Nasal cavity respiratory epithelium epithelial cell of viscerocranial mucosa (primary cell): ENCODE data around the gene OR4C6. TPM values are rescaled to one million over a fixed set of nuclear protein-coding genes. Genes with fewer than 3 reads are reported as not detected.

Experiments used
- total RNA-seq: library from RNA; depleted of rRNA; stranded (reverse); fragments of >200 nt; gene quantifications from 2 replicates; pipeline ENCODE4 v1.2.3, GENCODE V29; 2014

Gene OR4C6
- not detected in 2 replicates for total RNA-seq

GRCh38 chr11:55661901-55662300 lies at the start of gene OR4C6:
OR4C6 (plus strand) TSS chr11:55662201; CDS start chr11:55665167, 2,966 bp downstream.

GRCh38 chr11:55634813-55635212 lies 27.2 kb upstream of the OR4C6 start, which contains the start of gene OR4P4:
OR4P4 (plus strand) TSS chr11:55635113.

GRCh38 chr11:55648027-55648426 lies 14.0 kb upstream of the OR4C6 start, which contains the start of gene OR4S2:
OR4S2 (plus strand) TSS chr11:55648327; CDS start chr11:55650904, 2,577 bp downstream.

Other genes starting within 250 kb of the OR4C6 start
- gene OR4C15, start 107.7 kb upstream of the OR4C6 start, total RNA-seq: not detected in 2 replicates
- gene OR4C16, start 90.1 kb upstream of the OR4C6 start, total RNA-seq: not detected in 2 replicates
- not detected in 2 replicates for gene OR4C11, start 54.6 kb upstream of the OR4C6 start, total RNA-seq
- gene OR4P4, start 27.1 kb upstream of the OR4C6 start, total RNA-seq: not detected in 2 replicates
- gene OR4S2, start 13.9 kb upstream of the OR4C6 start, total RNA-seq: not detected in 2 replicates
- gene OR5D13, start 111.2 kb downstream of the OR4C6 start, total RNA-seq: not detected in 2 replicates
- gene OR5D14, start 133.4 kb downstream of the OR4C6 start, total RNA-seq: not detected in 2 replicates
- gene OR5L1, start 149.2 kb downstream of the OR4C6 start, total RNA-seq: not detected in 2 replicates
- gene OR5D18, start 157.4 kb downstream of the OR4C6 start, total RNA-seq: not detected in 2 replicates
- gene OR5L2, start 165.0 kb downstream of the OR4C6 start, total RNA-seq: not detected in 2 replicates
- gene OR5D16, start 176.6 kb downstream of the OR4C6 start, total RNA-seq: not detected in 2 replicates
- gene TRIM51, start 221.1 kb downstream of the OR4C6 start, total RNA-seq: not detected in 2 replicates